HepG2 (cell line): Measurements from ENCODE around the gene GRIK4. TPM values are rescaled to one million over a fixed set of nuclear protein-coding genes. Genes with fewer than 3 reads are reported as not detected.

Source experiments
- ARNTL ChIP-seq: sonication (generic); formaldehyde crosslinking; IDR thresholded peaks from 2 replicates; pipeline ENCODE4 v1.4.0; 2020; ENCODE audit warnings: mild to moderate bottlenecking, missing genetic modification reagents
- BRD4 ChIP-seq: sonication (generic); formaldehyde crosslinking; IDR thresholded peaks from 2 replicates; pipeline ENCODE4 v1.4.0; 2020; ENCODE audit warnings: missing genetic modification reagents
- EP300 ChIP-seq, 3 experiments: sonication (generic) in 1 of 3; formaldehyde crosslinking in 1 of 3; IDR thresholded peaks; 2 replicates each; pipeline versions ENCODE4 v1.5.1 to v1.6.1; 2011 to 2020; ENCODE audit warnings: low read depth in 2 of 3, low read length in 2 of 3, borderline replicate concordance in 1 of 3, improper control_type of control experiment in 1 of 3, mild to moderate bottlenecking in 1 of 3, missing genetic modification reagents in 1 of 3, moderate library complexity in 1 of 3
- FOXJ3 ChIP-seq: sonication (generic); formaldehyde crosslinking; IDR thresholded peaks from 2 replicates; pipeline ENCODE4 v1.4.0; 2020; ENCODE audit warnings: missing genetic modification reagents, mild to moderate bottlenecking, borderline replicate concordance
- FOXP1 ChIP-seq, 2 experiments: fragments of 450-650 bp in 1 of 2; IDR thresholded peaks; 2 replicates each; pipeline ENCODE4 v1.6.1; 2017 to 2018; ENCODE audit warnings: antibody characterized with exemption in 1 of 2
- HMGA1 ChIP-seq: sonication (generic); formaldehyde crosslinking; conservative IDR thresholded peaks from 2 replicates; pipeline ENCODE4 v1.4.0; 2020; ENCODE audit warnings: missing genetic modification reagents
- JARID2 ChIP-seq: sonication (generic); formaldehyde crosslinking; IDR thresholded peaks from 2 replicates; pipeline ENCODE4 v1.8.1; 2023; ENCODE audit warnings: missing genetic modification reagents, inconsistent platforms; ENCODE audit not compliant: insufficient replicate concordance
- MEF2D ChIP-seq: sonication (generic); formaldehyde crosslinking; IDR thresholded peaks from 2 replicates; pipeline ENCODE4 v1.5.1; 2020; ENCODE audit warnings: mild to moderate bottlenecking, missing genetic modification reagents
- SOX13 ChIP-seq, 3 experiments: fragments of 450-650 bp in 1 of 3; sonication (generic) in 1 of 3; formaldehyde crosslinking in 1 of 3; IDR thresholded peaks in 2 of 3; conservative IDR thresholded peaks in 1 of 3; 2 replicates each; pipeline versions ENCODE4 v1.5.0 to v1.6.1; 2016 to 2020; ENCODE audit warnings: antibody characterized with exemption in 1 of 3, mild to moderate bottlenecking in 1 of 3, missing compliant biosample characterization in 1 of 3, missing genetic modification reagents in 1 of 3, moderate library complexity in 1 of 3
- ZNF333 ChIP-seq: sonication (generic); formaldehyde crosslinking; IDR thresholded peaks from 2 replicates; pipeline ENCODE4 v1.4.0; 2020; ENCODE audit warnings: mild to moderate bottlenecking, missing genetic modification reagents, borderline replicate concordance
- ZNF607 ChIP-seq: sonication (generic); formaldehyde crosslinking; IDR thresholded peaks from 2 replicates; pipeline ENCODE4 v1.5.1; 2020; ENCODE audit warnings: missing genetic modification reagents, mild to moderate bottlenecking, borderline replicate concordance
- polyA plus RNA-seq, 8 experiments: library from polyadenylated mRNA; depleted of rRNA in 3 of 8; stranded (reverse) in 7 of 8; unstranded in 1 of 8; fragments of >200 nt; fragmentation: Illumina TruSeq in 4 of 8; extraction: Trizol in 4 of 8; gene quantifications; 2 replicates each; pipeline versions ENCODE4 v1.2.1 to v1.2.3, GENCODE V29; 2011 to 2016; ENCODE audit warnings: low read depth in 4 of 8, missing spikeins in 1 of 8, mixed read lengths in 1 of 8; ENCODE audit not compliant: insufficient read depth in 1 of 8
- total RNA-seq, 5 experiments: library from RNA; depleted of rRNA; stranded (reverse); fragments of >200 nt; fragmentation: Illumina TruSeq; extraction: Trizol; gene quantifications; 2 replicates each; pipeline ENCODE4 v1.2.3, GENCODE V29; 2016; ENCODE audit warnings: low read depth in 1 of 5
- TF ChIP-seq, protein P1 (sequence below): IDR thresholded peaks from 2 replicates; pipeline ENCODE4 v1.6.1; 2012; ENCODE audit warnings: low read depth, low read length, improper control_type of control experiment
- TF ChIP-seq, protein P2 (sequence below): sonication (generic); formaldehyde crosslinking; IDR thresholded peaks from 2 replicates; pipeline ENCODE4 v1.4.0; 2020; ENCODE audit warnings: mild to moderate bottlenecking, missing genetic modification reagents
- TF ChIP-seq, protein P3 (sequence below): sonication (generic); formaldehyde crosslinking; IDR thresholded peaks from 2 replicates; pipeline ENCODE4 v1.4.0; 2020; ENCODE audit warnings: mild to moderate bottlenecking, missing genetic modification reagents
- TF ChIP-seq, protein P4 (sequence below): IDR thresholded peaks from 2 replicates; pipeline ENCODE4 v1.6.1; 2016; ENCODE audit warnings: missing biosample characterization, missing genetic modification reagents, low read depth
- TF ChIP-seq, protein P5 (sequence below): sonication (generic); formaldehyde crosslinking; IDR thresholded peaks from 2 replicates; pipeline ENCODE4 v1.4.0; 2020; ENCODE audit warnings: missing genetic modification reagents
- TF ChIP-seq, protein P6 (sequence below): sonication (generic); formaldehyde crosslinking; IDR thresholded peaks from 2 replicates; pipeline ENCODE4 v1.4.0; 2020; ENCODE audit warnings: missing genetic modification reagents

The GRIK4 gene
- total and polyA plus RNA-seq, 2 of the 13 experiments (the other 11 are each of a cell fraction or from before 2014, with no cell fraction given) = 0.04 to 0.07 TPM

DNA sequence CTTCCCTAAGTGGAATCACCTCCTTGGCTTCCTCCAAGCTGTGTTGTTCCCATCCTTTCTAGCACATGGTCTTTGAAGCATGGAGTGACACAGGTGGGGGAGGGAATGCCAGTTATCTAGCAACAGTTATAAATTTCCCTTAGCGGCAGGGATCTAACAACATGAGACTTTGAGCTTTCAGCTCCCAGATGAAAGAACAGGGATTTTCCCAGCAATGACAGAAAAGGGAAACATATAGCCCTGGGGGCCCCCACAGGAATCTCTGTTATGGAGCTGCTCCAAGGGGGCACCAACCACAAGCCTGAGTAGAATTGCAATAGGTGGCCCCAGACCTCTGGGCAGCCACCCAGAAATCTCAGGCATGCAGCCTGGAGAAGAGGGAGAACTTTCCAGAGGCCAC, 163.0 kb downstream of the GRIK4 start (continued):
- TF ChIP-seq, protein P1, sequence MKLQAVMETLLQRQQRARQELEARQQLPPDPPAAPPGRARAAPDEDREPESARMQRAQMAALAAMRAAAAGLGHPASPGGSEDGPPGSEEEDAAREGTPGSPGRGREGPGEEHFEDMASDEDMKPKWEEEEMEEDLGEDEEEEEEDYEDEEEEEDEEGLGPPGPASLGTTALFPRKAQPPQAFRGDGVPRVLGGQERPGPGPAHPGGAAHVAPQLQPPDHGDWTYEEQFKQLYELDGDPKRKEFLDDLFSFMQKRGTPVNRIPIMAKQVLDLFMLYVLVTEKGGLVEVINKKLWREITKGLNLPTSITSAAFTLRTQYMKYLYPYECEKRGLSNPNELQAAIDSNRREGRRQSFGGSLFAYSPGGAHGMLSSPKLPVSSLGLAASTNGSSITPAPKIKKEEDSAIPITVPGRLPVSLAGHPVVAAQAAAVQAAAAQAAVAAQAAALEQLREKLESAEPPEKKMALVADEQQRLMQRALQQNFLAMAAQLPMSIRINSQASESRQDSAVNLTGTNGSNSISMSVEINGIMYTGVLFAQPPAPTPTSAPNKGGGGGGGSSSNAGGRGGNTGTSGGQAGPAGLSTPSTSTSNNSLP = peak; percentile 83
- TF ChIP-seq ZNF607 (CRISPR knock-in tag) (no peak), FOXJ3 (CRISPR knock-in tag) (peak; percentile 58; the same call in 1 of the 2 replicates), HMGA1 (CRISPR knock-in tag) (no peak), MEF2D (CRISPR knock-in tag) (0 out of 2 replicates have a peak, but pooled peaks have one; percentile 19), JARID2 (CRISPR knock-in tag) (no peak), FOXP1 (IDR thresholded peaks at IDR 0.05) (no peak), FOXP1 (CRISPR knock-in tag; IDR thresholded peaks at IDR 0.05) (0 out of 2 replicates have a peak, but pooled peaks have one; percentile 26), SOX13 (IDR thresholded peaks at IDR 0.05) (no peak; the same call in 1 of the 2 replicates), SOX13 (CRISPR knock-in tag; conservative IDR thresholded peaks at IDR 0.05 in 1 of 2, IDR thresholded peaks at IDR 0.05 in 1 of 2) (peak in 1 of 2 experiments; percentile 71; a peak in 2 of 4 replicates), ARNTL (CRISPR knock-in tag) (no peak; the same call in 1 of the 2 replicates), BRD4 (no peak), EP300 (IDR thresholded peaks at IDR 0.05; ENCODE audit: low read depth in 2 of 2, low read length in 2 of 2) (peak; percentile 37 to 86; a peak in 2 of 4 replicates), EP300 (CRISPR knock-in tag; IDR thresholded peaks at IDR 0.05; ENCODE audit: borderline replicate concordance) (peak; percentile 64; the same call in 1 of the 2 replicates), ZNF333 (no peak)
- TF ChIP-seq, protein P2, sequence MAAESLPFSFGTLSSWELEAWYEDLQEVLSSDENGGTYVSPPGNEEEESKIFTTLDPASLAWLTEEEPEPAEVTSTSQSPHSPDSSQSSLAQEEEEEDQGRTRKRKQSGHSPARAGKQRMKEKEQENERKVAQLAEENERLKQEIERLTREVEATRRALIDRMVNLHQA (CRISPR knock-in tag) = no peak
- TF ChIP-seq, protein P3, sequence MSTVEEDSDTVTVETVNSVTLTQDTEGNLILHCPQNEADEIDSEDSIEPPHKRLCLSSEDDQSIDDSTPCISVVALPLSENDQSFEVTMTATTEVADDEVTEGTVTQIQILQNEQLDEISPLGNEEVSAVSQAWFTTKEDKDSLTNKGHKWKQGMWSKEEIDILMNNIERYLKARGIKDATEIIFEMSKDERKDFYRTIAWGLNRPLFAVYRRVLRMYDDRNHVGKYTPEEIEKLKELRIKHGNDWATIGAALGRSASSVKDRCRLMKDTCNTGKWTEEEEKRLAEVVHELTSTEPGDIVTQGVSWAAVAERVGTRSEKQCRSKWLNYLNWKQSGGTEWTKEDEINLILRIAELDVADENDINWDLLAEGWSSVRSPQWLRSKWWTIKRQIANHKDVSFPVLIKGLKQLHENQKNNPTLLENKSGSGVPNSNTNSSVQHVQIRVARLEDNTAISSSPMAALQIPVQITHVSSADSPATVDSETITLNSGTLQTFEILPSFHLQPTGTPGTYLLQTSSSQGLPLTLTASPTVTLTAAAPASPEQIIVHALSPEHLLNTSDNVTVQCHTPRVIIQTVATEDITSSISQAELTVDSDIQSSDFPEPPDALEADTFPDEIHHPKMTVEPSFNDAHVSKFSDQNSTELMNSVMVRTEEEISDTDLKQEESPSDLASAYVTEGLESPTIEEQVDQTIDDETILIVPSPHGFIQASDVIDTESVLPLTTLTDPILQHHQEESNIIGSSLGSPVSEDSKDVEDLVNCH (CRISPR knock-in tag) = no peak
- TF ChIP-seq, protein P4, sequence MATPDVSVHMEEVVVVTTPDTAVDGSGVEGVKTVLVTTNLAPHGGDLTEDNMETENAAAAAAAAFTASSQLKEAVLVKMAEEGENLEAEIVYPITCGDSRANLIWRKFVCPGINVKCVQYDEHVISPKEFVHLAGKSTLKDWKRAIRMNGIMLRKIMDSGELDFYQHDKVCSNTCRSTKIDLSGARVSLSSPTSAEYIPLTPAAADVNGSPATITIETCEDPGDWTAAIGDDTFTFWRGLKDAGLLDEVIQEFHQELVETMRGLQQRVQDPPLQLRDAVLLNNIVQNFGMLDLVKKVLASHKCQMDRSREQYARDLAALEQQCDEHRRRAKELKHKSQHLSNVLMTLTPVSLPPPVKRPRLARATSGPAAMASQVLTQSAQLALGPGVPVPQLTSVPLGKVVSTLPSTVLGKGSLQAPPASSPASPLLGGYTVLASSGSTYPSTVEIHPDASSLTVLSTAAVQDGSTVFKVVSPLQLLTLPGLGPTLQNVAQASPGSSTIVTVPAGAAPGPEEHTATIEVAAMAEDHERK = no peak
- TF ChIP-seq, protein P5, sequence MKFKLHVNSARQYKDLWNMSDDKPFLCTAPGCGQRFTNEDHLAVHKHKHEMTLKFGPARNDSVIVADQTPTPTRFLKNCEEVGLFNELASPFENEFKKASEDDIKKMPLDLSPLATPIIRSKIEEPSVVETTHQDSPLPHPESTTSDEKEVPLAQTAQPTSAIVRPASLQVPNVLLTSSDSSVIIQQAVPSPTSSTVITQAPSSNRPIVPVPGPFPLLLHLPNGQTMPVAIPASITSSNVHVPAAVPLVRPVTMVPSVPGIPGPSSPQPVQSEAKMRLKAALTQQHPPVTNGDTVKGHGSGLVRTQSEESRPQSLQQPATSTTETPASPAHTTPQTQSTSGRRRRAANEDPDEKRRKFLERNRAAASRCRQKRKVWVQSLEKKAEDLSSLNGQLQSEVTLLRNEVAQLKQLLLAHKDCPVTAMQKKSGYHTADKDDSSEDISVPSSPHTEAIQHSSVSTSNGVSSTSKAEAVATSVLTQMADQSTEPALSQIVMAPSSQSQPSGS = peak; percentile 19; the same call in 1 of the 2 replicates
- TF ChIP-seq, protein P6, sequence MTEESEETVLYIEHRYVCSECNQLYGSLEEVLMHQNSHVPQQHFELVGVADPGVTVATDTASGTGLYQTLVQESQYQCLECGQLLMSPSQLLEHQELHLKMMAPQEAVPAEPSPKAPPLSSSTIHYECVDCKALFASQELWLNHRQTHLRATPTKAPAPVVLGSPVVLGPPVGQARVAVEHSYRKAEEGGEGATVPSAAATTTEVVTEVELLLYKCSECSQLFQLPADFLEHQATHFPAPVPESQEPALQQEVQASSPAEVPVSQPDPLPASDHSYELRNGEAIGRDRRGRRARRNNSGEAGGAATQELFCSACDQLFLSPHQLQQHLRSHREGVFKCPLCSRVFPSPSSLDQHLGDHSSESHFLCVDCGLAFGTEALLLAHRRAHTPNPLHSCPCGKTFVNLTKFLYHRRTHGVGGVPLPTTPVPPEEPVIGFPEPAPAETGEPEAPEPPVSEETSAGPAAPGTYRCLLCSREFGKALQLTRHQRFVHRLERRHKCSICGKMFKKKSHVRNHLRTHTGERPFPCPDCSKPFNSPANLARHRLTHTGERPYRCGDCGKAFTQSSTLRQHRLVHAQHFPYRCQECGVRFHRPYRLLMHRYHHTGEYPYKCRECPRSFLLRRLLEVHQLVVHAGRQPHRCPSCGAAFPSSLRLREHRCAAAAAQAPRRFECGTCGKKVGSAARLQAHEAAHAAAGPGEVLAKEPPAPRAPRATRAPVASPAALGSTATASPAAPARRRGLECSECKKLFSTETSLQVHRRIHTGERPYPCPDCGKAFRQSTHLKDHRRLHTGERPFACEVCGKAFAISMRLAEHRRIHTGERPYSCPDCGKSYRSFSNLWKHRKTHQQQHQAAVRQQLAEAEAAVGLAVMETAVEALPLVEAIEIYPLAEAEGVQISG (CRISPR knock-in tag) = 0 out of 2 replicates have a peak, but pooled peaks have one; percentile 20
